H9 (cell line): ENCODE results near the gene CFAP100. TPM values are rescaled to one million over a fixed set of nuclear protein-coding genes. Genes with fewer than 3 reads are reported as not detected.
A peak's percentile ranks its signal among the peaks of the same experiment; 100 is the strongest.

ENCODE experiments used
- DNase-seq: peaks from one replicate; pipeline ENCODE4 v3.0.0-alpha.2; 2017
- H2AFZ ChIP-seq: one replicate; pipeline ENCODE4 v1.6.1; 2013; ENCODE audit warnings: mild to moderate bottlenecking, low read length, control low read depth, moderate library complexity
- H2AK5ac ChIP-seq: 2 replicates; pipeline ENCODE4 v1.6.1; 2013; ENCODE audit warnings: low read length, control low read depth, mixed read lengths; ENCODE audit not compliant: insufficient read length
- H2BK120ac ChIP-seq: one replicate; pipeline ENCODE4 v1.6.1; 2013; ENCODE audit warnings: low read depth, mild to moderate bottlenecking, low read length, control low read depth, inconsistent platforms; ENCODE audit not compliant: poor library complexity, severe bottlenecking
- H2BK12ac ChIP-seq: 2 replicates; pipeline ENCODE4 v1.6.1; 2013; ENCODE audit warnings: low read length, control low read depth, mixed read lengths, low read depth; ENCODE audit not compliant: insufficient read length
- H2BK15ac ChIP-seq: 2 replicates; pipeline ENCODE4 v1.6.1; 2013; ENCODE audit warnings: low read depth, low read length, control low read depth
- H2BK20ac ChIP-seq: one replicate; pipeline ENCODE4 v1.6.1; 2013; ENCODE audit warnings: low read depth, mild to moderate bottlenecking, low read length, control low read depth, inconsistent platforms; ENCODE audit not compliant: poor library complexity, severe bottlenecking
- H2BK5ac ChIP-seq: 2 replicates; pipeline ENCODE4 v1.6.1; 2013; ENCODE audit warnings: low read length, control low read depth, mixed read lengths; ENCODE audit not compliant: insufficient read length
- H3K14ac ChIP-seq: 2 replicates; pipeline ENCODE4 v1.6.1; 2013; ENCODE audit warnings: low read length, control low read depth; ENCODE audit not compliant: insufficient read depth
- H3K18ac ChIP-seq: 2 replicates; pipeline ENCODE4 v1.6.1; 2013; ENCODE audit warnings: low read depth, mild to moderate bottlenecking, mixed read lengths, low read length, control low read depth; ENCODE audit not compliant: insufficient read length
- H3K23ac ChIP-seq: 2 replicates; pipeline ENCODE4 v1.6.1; 2013; ENCODE audit warnings: low read length, control low read depth, mixed read lengths, low read depth; ENCODE audit not compliant: insufficient read length
- H3K23me2 ChIP-seq: 2 replicates; pipeline ENCODE4 v1.6.1; 2013; ENCODE audit warnings: low read depth, mild to moderate bottlenecking, mixed read lengths, low read length, control low read depth; ENCODE audit not compliant: insufficient read length, poor library complexity, severe bottlenecking
- H3K27ac ChIP-seq: 2 replicates; pipeline ENCODE4 v1.5.1; 2013; ENCODE audit warnings: low read length, control low read depth, mixed read lengths, low read depth; ENCODE audit not compliant: insufficient read length
- H3K27me3 ChIP-seq: 2 replicates; pipeline ENCODE4 v1.6.1; 2013; ENCODE audit warnings: low read length, control low read depth, inconsistent platforms; ENCODE audit not compliant: insufficient read depth
- H3K4ac ChIP-seq: 2 replicates; pipeline ENCODE4 v1.6.1; 2013; ENCODE audit warnings: low read depth, mild to moderate bottlenecking, control low read depth, inconsistent platforms, low read length, moderate library complexity
- H3K4me1 ChIP-seq: 2 replicates; pipeline ENCODE4 v1.6.1; 2013; ENCODE audit warnings: low read length, control low read depth, inconsistent platforms; ENCODE audit not compliant: insufficient read depth
- H3K4me2 ChIP-seq: 2 replicates; pipeline ENCODE4 v1.6.1; 2013; ENCODE audit warnings: low read length, control low read depth, mixed read lengths; ENCODE audit not compliant: insufficient read length, insufficient read depth
- H3K56ac ChIP-seq: 2 replicates; pipeline ENCODE4 v1.6.1; 2013; ENCODE audit warnings: low read depth, mild to moderate bottlenecking, mixed read lengths, low read length, control low read depth; ENCODE audit not compliant: insufficient read length
- H3K79me1 ChIP-seq: 2 replicates; pipeline ENCODE4 v1.6.1; 2013; ENCODE audit warnings: low read depth, mild to moderate bottlenecking, moderate library complexity, low read length, control low read depth, inconsistent platforms; ENCODE audit not compliant: insufficient read depth, poor library complexity, severe bottlenecking
- H3K79me2 ChIP-seq: 2 replicates; pipeline ENCODE4 v1.6.1; 2013; ENCODE audit warnings: low read length, control low read depth, inconsistent platforms; ENCODE audit not compliant: insufficient read depth
- H3K9ac ChIP-seq: 2 replicates; pipeline ENCODE4 v1.6.1; 2013; ENCODE audit warnings: low read length, control low read depth, mixed read lengths; ENCODE audit not compliant: insufficient read length; ENCODE audit errors: extremely low read depth
- H3K9me3 ChIP-seq: one replicate; pipeline ENCODE4 v1.6.1; 2013; ENCODE audit warnings: low read depth, low read length, inconsistent platforms; ENCODE audit not compliant: control insufficient read depth
- H3T11ph ChIP-seq: one replicate; pipeline ENCODE4 v1.6.1; 2013; ENCODE audit warnings: mild to moderate bottlenecking, low read length, control low read depth, inconsistent platforms
- H4K20me1 ChIP-seq: one replicate; pipeline ENCODE4 v1.6.1; 2013; ENCODE audit not compliant: control insufficient read depth, insufficient read length, insufficient read depth
- H4K5ac ChIP-seq: 2 replicates; pipeline ENCODE4 v1.6.1; 2013; ENCODE audit warnings: low read depth, mild to moderate bottlenecking, mixed read lengths, low read length, control low read depth; ENCODE audit not compliant: insufficient read length
- H4K8ac ChIP-seq: replicated peaks from 2 replicates; pipeline ENCODE4 v1.6.1; 2013; ENCODE audit warnings: low read length, control low read depth, mixed read lengths, low read depth; ENCODE audit not compliant: insufficient read length
- H4K91ac ChIP-seq: 2 replicates; pipeline ENCODE4 v1.6.1; 2013; ENCODE audit warnings: low read depth, mild to moderate bottlenecking, moderate library complexity, mixed read lengths, low read length, control low read depth; ENCODE audit not compliant: insufficient read length
- H3K27ac Mint-ChIP-seq, 3 experiments: 2 replicates in 2 of 3; 3 replicates in 1 of 3; pipeline ENCODE4 v1.8.0; 2020 to 2021; ENCODE audit warnings: mixed read lengths in 3 of 3, mild to moderate bottlenecking in 1 of 3, moderate library complexity in 1 of 3
- H3K27me3 Mint-ChIP-seq: 2 replicates; pipeline ENCODE4 v1.8.0; 2021; ENCODE audit warnings: low read depth, mild to moderate bottlenecking, moderate library complexity, mixed read lengths
- H3K36me3 Mint-ChIP-seq, 3 experiments: 2 replicates in 2 of 3; 3 replicates in 1 of 3; pipeline ENCODE4 v1.8.0; 2020 to 2021; ENCODE audit warnings: low read depth in 3 of 3, mixed read lengths in 3 of 3; ENCODE audit not compliant: insufficient read depth in 1 of 3
- H3K4me1 Mint-ChIP-seq, 2 experiments: 2 replicates each; pipeline ENCODE4 v1.8.0; 2020; ENCODE audit warnings: mixed read lengths in 2 of 2
- H3K4me3 Mint-ChIP-seq, 2 experiments: 2 replicates in 1 of 2; 3 replicates in 1 of 2; pipeline ENCODE4 v1.8.0; 2020 to 2021; ENCODE audit warnings: mild to moderate bottlenecking in 2 of 2, mixed read lengths in 2 of 2, moderate library complexity in 1 of 2
- H3K9me3 Mint-ChIP-seq, 2 experiments: 2 replicates in 1 of 2; 3 replicates in 1 of 2; pipeline ENCODE4 v1.8.0; 2020; ENCODE audit warnings: mild to moderate bottlenecking in 2 of 2, mixed read lengths in 2 of 2, moderate library complexity in 1 of 2
- WGBS: extraction: QIAGEN DNeasy Blood & Tissue Kit; methylation state at CpG from one replicate; pipeline ENCODE4 v1.1.7; 2013; ENCODE audit warnings: missing lambda C conversion rate, low lambda C conversion rate, mixed read lengths; ENCODE audit not compliant: insufficient read length; ENCODE audit errors: extremely low coverage; 5-methylcytosine and 5-hydroxymethylcytosine counted together
- total RNA-seq: library from RNA; stranded (reverse); gene quantifications from 2 replicates; pipeline ENCODE4 v1.2.1, GENCODE V29; 2021
- TF ChIP-seq, protein P1 (sequence below): fragments of 200-600 bp; sonication (generic); conservative IDR thresholded peaks from 3 replicates; pipeline ENCODE4 v1.8.0; 2021; ENCODE audit warnings: antibody characterized with exemption, mild to moderate bottlenecking

Gene CFAP100
- total RNA-seq, 1 experiment from 2014 or later, result 0.44 TPM

DNA sequence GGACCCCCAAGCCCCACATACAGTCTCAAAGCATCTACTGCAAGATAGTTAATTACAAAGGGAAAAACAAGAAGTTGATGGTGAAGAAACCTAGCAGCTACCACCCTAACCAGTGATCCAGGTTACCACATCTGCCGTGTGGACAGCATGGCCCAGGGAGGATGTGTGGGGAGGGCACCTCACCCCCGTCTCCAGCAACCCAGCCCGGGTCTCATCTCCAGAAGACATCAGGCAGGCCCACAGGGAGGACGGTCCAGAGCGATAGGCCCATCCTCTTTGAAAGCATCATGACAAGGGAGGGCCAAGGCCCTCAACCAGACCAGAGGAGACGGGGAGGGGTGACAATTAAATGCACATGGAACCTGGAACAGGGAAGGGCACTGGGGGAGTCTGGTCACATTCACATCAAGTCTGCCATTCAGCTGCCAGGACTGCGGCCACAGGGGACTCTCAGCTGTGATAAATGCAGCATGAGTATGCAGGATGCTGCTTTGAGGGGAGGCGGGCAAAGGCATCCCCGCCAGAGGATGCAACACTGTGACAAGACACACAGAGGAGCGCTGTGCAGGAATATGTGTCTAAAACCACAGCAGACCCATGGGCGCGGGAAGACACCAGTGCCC, 62.2 kb downstream of the CFAP100 start:
- Histone ChIP-seq H3K4me1 (no peaks in the 10 kb centered on the region), H4K91ac (no peak overlapping the region), H2BK15ac (no peak overlapping the region), H3K27ac (no peak overlapping the region), H2BK12ac (no peak overlapping the region), H3K79me2 (no peaks in the 10 kb centered on the region), H3K9me3 (no peaks in the 10 kb centered on the region), H2BK5ac (no peak overlapping the region), H3K23me2 (no peaks in the 10 kb centered on the region), H3K9ac (no peak overlapping the region), H3K79me1 (no peaks in the 10 kb centered on the region), H3K4me2 (no peak overlapping the region), H3T11ph (no peak overlapping the region), H3K27me3 (no peaks in the 10 kb centered on the region), H3K4ac (no peak overlapping the region), H2BK120ac (no peak overlapping the region), H4K8ac (no peak overlapping the region), H3K18ac (no peak overlapping the region), H2AK5ac (no peak overlapping the region), H4K20me1 (no peaks in the 10 kb centered on the region), H3K56ac (no peak overlapping the region), H3K14ac (no peak overlapping the region), H2AFZ (no peak overlapping the region), H2BK20ac (no peak overlapping the region), H4K5ac (no peak overlapping the region), H3K23ac (no peak overlapping the region)
- no peaks in the 10 kb centered on the region for H3K9me3 Mint-ChIP-seq
- no peaks in the 10 kb centered on the region for H3K27me3 Mint-ChIP-seq
- DNase-seq, result no peak
- no peaks in the 10 kb centered on the region for H3K4me1 Mint-ChIP-seq
- peak overlapping the region in 2 of 3 experiments; percentile 44 to 87; a peak in 4 of 7 replicates for H3K27ac Mint-ChIP-seq
- peaks cover 18 to 71% (median 67%) of the 10 kb centered on the region in 3 experiments; a peak in 6 of 7 replicates for H3K36me3 Mint-ChIP-seq
- no CpG with 5 or more reads among the region's 12 CpGs for WGBS
- no peak overlapping the region for H3K4me3 Mint-ChIP-seq
- TF ChIP-seq, protein P1, sequence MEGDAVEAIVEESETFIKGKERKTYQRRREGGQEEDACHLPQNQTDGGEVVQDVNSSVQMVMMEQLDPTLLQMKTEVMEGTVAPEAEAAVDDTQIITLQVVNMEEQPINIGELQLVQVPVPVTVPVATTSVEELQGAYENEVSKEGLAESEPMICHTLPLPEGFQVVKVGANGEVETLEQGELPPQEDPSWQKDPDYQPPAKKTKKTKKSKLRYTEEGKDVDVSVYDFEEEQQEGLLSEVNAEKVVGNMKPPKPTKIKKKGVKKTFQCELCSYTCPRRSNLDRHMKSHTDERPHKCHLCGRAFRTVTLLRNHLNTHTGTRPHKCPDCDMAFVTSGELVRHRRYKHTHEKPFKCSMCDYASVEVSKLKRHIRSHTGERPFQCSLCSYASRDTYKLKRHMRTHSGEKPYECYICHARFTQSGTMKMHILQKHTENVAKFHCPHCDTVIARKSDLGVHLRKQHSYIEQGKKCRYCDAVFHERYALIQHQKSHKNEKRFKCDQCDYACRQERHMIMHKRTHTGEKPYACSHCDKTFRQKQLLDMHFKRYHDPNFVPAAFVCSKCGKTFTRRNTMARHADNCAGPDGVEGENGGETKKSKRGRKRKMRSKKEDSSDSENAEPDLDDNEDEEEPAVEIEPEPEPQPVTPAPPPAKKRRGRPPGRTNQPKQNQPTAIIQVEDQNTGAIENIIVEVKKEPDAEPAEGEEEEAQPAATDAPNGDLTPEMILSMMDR, result no peak
